ENCODE data around the gene COL23A1. TPM values are rescaled to one million over a fixed set of nuclear protein-coding genes. Genes with fewer than 3 reads are reported as not detected.

The COL23A1 gene
- total RNA-seq, 2 donors from 2014 or later: 0.14 to 0.20 TPM

DNA sequence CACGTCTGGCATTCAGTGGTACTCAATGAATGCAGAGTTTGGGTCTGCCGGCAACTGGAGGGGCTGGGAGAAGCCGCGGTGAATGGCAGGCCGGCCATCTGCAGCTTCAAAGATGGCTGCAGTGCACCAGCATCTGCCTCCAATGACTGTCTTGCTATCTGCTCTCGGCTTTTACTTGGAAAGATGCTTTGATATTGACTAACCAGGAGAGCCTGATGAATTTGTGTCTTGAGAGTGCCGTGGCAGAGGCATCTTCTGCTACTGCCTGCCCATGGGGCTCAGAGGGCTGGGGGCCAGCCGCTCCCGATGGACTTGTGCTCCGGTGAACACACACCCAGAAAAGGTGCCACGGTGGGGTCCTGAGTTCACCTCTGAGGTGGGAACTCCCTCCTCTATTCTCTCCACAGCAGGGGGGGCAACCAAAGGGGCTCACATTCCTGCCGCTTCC lies 164.5 kb downstream of the COL23A1 start:
- ATAC-seq (no peak), DNase-seq (ENCODE audit: low spot score in 2 of 2) (peak in 1 of 2 donors; percentile 21)
- H3K36me3 Mint-ChIP-seq: no peaks in the 10 kb centered on the region
- H3K9me3 Mint-ChIP-seq: no peaks in the 10 kb centered on the region
- no peak overlapping the region for H3K27ac Mint-ChIP-seq

DNA sequence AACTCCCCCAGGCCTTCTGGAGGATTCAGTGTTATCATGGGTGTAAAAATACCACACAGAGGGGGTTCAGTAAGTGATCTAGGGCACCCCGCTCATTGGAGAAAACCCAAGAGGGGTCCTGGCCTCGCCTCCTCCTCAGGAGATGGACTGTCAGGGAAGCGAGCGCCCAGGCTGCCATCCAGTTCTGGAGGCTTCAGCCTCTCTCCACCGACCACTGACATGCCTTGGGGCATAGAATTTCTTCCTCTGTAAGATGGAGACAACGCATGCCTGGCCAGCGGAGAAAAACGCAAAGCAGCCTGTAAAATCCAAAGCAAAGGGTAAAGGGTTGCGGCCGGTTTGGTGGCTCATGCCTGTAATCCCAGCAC lies 165.4 kb downstream of the COL23A1 start:
- H3K9me3 Mint-ChIP-seq: no peaks in the 10 kb centered on the region
- no peaks in the 10 kb centered on the region for H3K36me3 Mint-ChIP-seq
- ATAC-seq: no peak
- peak in 1 of 2 donors; percentile 33 for DNase-seq (ENCODE audit: low spot score in 2 of 2)
- no peak overlapping the region for H3K27ac Mint-ChIP-seq

GRCh38 chr5:178423901-178424809 lies 166.0 kb downstream of the COL23A1 start:
- H3K27ac Mint-ChIP-seq: no peak overlapping the region
- DNase-seq (ENCODE audit: low spot score in 2 of 2): peak in 1 of 2 donors; percentile 33
- H3K36me3 Mint-ChIP-seq: no peaks in the 10 kb centered on the region
- no peaks in the 10 kb centered on the region for H3K9me3 Mint-ChIP-seq
- ATAC-seq: no peak

DNA sequence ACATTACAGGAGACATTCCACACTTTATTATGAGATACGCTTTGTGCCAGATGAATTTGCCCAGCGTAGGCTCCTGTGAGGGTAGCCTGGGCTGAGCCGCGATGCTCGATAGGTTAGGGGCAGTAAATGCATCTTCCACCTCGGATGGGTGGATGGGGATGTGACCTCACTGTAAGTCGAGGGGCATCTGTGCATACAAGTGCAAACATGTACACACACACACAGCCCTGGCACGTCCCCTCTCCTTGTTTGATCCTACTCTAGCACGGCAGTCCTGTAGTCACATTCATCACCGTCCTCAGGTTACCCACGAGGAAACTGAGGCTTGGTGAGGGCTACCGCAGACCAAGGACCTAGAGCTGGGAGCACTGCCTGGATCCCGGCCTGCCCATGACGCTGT lies 166.8 kb downstream of the COL23A1 start:
- no peaks in the 10 kb centered on the region for H3K36me3 Mint-ChIP-seq
- peak in 1 of 2 donors; percentile 35 for DNase-seq (ENCODE audit: low spot score in 2 of 2)

GRCh38 chr5:178422400-178422775 lies 167.8 kb downstream of the COL23A1 start:
- H3K36me3 Mint-ChIP-seq: no peaks in the 10 kb centered on the region
- no peaks in the 10 kb centered on the region for H3K9me3 Mint-ChIP-seq
- peak in 1 of 2 donors; percentile 13 for DNase-seq (ENCODE audit: low spot score in 2 of 2)
- H3K27ac Mint-ChIP-seq: no peak overlapping the region
- ATAC-seq: no peak

More for the DNA sequence above, 166.8 kb downstream of the COL23A1 start:
- no peak for ATAC-seq
- H3K9me3 Mint-ChIP-seq: no peaks in the 10 kb centered on the region
- H3K27ac Mint-ChIP-seq: no peak overlapping the region

- Mint-ChIP-seq H3K36me3 (no peaks in the 10 kb centered on the region), H3K9me3 (no peaks in the 10 kb centered on the region), H3K27ac (no peak overlapping the region)
- ATAC-seq (no peak), DNase-seq (ENCODE audit: low spot score in 2 of 2) (peak in 1 of 2 donors; percentile 26)
Observed at GRCh38 chr5:178421699-178422399, 168.3 kb downstream of the COL23A1 start.

- Mint-ChIP-seq H3K27ac (no peak overlapping the region), H3K9me3 (no peaks in the 10 kb centered on the region), H3K36me3 (no peaks in the 10 kb centered on the region)
- ATAC-seq (no peak), DNase-seq (ENCODE audit: low spot score in 2 of 2) (no peak)
Observed at GRCh38 chr5:178421128-178421527, 169.1 kb downstream of the COL23A1 start.

DNA sequence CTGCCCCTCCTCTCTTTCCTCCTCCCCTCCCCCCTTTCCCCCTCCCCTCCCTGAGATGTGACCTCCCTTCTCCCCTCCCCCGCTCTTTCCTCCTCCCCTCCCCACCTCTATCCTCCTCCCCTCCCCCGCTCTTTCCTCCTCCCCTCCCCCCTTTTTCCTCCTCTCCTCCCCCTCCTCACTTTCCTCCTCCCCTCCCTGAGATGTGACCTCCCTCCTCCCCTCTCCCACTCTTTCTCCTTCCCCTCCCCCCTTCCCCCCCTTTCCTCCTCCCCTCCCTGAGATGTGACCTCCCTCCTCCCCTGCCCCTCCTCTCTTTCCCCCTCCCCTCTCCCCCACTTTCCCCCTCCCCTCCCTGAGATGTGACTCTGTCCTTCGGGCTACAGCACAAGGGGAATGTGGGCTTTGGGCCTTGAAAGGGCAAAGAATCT lies 169.8 kb downstream of the COL23A1 start:
- H3K9me3 Mint-ChIP-seq: no peaks in the 10 kb centered on the region
- no peak for ATAC-seq
- no peak overlapping the region for H3K27ac Mint-ChIP-seq
- no peak for DNase-seq (ENCODE audit: low spot score in 2 of 2)
- H3K36me3 Mint-ChIP-seq: no peaks in the 10 kb centered on the region

DNA sequence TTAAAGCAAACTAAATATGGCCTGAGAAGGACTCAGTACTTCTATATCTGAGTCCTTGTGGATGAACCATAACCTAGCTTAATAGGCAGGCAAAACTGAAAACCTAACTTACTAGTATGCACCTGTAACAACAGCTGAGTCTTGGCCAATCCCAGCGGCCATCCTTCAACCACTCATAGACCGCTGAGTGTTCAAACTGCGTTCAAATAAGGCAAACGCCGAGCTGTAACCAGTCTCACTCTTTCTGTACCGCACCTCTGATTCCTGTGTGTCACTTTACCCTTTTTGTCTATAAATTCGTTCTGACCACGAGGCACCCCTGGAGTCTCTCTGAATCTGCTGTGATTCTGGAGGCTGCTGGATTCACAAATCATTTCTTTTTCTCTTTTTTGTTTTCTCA lies 170.5 kb downstream of the COL23A1 start:
- no peak for ATAC-seq
- H3K9me3 Mint-ChIP-seq: no peaks in the 10 kb centered on the region
- no peak overlapping the region for H3K27ac Mint-ChIP-seq
- DNase-seq (ENCODE audit: low spot score in 2 of 2): peak in 1 of 2 donors; percentile 11
- no peaks in the 10 kb centered on the region for H3K36me3 Mint-ChIP-seq

DNA sequence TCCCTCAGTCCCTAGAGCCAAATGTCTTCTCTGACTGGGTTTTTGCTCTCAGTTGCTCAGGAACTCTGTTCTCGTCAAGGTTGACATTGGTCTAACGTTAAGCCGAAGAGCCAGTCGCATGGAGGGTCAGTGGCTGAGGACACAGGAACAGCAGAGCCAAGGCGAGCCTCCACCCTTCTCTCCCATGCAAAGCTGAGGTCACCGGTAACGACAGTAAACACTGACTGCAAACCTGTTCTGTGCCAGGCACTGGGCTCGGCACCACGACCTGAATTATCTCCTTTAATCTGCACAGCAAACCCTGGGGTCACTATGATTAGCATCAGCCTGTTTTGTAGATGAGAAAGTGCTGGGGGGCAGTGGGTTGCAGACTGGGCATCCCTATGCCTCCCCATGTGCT lies 171.0 kb downstream of the COL23A1 start:
- Mint-ChIP-seq H3K36me3 (no peaks in the 10 kb centered on the region), H3K27ac (no peak overlapping the region), H3K9me3 (no peaks in the 10 kb centered on the region)
- DNase-seq (ENCODE audit: low spot score in 2 of 2): peak in 1 of 2 donors; percentile 9
- ATAC-seq: no peak

DNA sequence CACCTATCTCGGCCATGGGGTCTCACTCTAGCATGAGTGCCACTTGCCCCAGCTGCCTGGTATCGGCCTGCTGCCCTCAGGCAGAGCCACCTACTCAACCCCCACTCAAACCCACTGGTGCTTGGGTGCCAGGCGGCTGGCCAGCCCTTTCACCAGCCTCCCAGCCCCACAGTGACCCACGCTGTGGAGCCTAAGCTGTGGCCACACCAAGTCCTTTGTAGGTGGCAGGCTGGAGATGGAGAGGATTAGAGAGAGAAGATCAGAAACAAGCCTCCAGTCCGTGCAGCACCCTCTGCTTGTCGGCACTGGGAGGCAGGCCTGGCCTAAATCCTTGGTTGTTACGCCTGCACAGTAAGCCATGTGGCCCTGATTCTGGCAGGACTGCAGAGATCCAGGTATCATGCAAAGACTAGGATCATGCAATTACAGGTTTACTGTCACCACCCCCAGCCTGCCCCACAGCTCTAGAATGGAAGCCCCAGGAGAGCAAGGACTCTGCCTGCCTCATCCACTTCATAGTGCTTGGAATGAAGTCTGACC lies 171.7 kb downstream of the COL23A1 start:
- ATAC-seq: no peak
- H3K36me3 Mint-ChIP-seq: no peaks in the 10 kb centered on the region
- peak in 1 of 2 donors; percentile 31 for DNase-seq (ENCODE audit: low spot score in 2 of 2)
- no peak overlapping the region for H3K27ac Mint-ChIP-seq
- H3K9me3 Mint-ChIP-seq: no peaks in the 10 kb centered on the region

- Mint-ChIP-seq H3K36me3 (no peaks in the 10 kb centered on the region), H3K9me3 (no peaks in the 10 kb centered on the region), H3K27ac (no peak overlapping the region)
- ATAC-seq (no peak), DNase-seq (ENCODE audit: low spot score in 2 of 2) (peak in 1 of 2 donors; percentile 9)
Observed at GRCh38 chr5:178418031-178418430, 172.2 kb downstream of the COL23A1 start.

- H3K27ac Mint-ChIP-seq: peak overlapping the region; percentile 24 to 36
- peak in 1 of 2 donors; percentile 18 for DNase-seq (ENCODE audit: low spot score in 2 of 2)
Observed at GRCh38 chr5:178417391-178417811, 172.8 kb downstream of the COL23A1 start.

DNA sequence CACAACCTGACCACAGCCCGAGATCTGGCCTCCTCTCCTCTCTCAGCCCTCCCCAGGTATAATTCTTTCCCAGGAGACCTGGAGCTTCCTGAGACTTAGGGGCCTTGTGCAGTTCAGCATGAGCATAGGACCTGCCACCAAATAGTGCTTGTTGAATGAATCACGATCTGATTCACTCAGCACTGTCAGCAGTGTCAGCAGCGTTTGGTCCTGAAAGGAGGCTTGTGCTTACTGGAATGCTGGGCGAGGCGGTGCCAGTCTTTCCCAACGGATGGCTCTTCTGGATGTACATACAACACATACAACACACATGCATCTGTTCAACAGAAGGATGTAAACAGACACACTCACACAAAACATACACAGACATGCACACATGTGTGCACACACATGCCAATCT lies 173.3 kb downstream of the COL23A1 start:
- Mint-ChIP-seq H3K9me3 (no peaks in the 10 kb centered on the region), H3K27ac (peak overlapping the region in 1 of 2 donors; percentile 36), H3K36me3 (no peaks in the 10 kb centered on the region)
- no peak for ATAC-seq
- no peak for DNase-seq (ENCODE audit: low spot score in 2 of 2)

More at GRCh38 chr5:178417391-178417811, 172.8 kb downstream of the COL23A1 start:
- no peak for ATAC-seq
- Mint-ChIP-seq H3K9me3 (no peaks in the 10 kb centered on the region), H3K36me3 (no peaks in the 10 kb centered on the region)

GRCh38 chr5:178416206-178416882 lies 173.8 kb downstream of the COL23A1 start:
- no peaks in the 10 kb centered on the region for H3K36me3 Mint-ChIP-seq
- no peak for ATAC-seq
- peak overlapping the region in 1 of 2 donors; percentile 12 for H3K27ac Mint-ChIP-seq
- H3K9me3 Mint-ChIP-seq: no peaks in the 10 kb centered on the region
- DNase-seq (ENCODE audit: low spot score in 2 of 2): peak in 1 of 2 donors; percentile 20

- H3K27ac Mint-ChIP-seq: no peak overlapping the region
- DNase-seq (ENCODE audit: low spot score in 2 of 2) (no peak), ATAC-seq (no peak)
- no peaks in the 10 kb centered on the region for H3K9me3 Mint-ChIP-seq
- H3K36me3 Mint-ChIP-seq: no peaks in the 10 kb centered on the region
Observed at GRCh38 chr5:178415353-178415752, 174.8 kb downstream of the COL23A1 start.

Measured in activated naive CD4-positive, alpha-beta T cell treated with anti-CD3 and anti-CD28 coated beads, Interleukin-2, amount 50 U/mL, for 72 hours (primary cell).